Activated CD8-positive, alpha-beta memory T cell treated with anti-CD3 and anti-CD28 coated beads for 24 hours (primary cell): ENCODE results near the gene OR1F1.
A peak's percentile ranks its signal among the peaks of the same experiment; 100 is the strongest.
"Not testable (repeated sequence)": the region's sequence is repeated elsewhere in the genome, so short reads cannot be mapped to it uniquely, and the experiment has no call there.

Experiments
- DNase-seq: peaks from one replicate; pipeline ENCODE4 v3.0.0-alpha.2; 2020

Gene OR1F1

DNA sequence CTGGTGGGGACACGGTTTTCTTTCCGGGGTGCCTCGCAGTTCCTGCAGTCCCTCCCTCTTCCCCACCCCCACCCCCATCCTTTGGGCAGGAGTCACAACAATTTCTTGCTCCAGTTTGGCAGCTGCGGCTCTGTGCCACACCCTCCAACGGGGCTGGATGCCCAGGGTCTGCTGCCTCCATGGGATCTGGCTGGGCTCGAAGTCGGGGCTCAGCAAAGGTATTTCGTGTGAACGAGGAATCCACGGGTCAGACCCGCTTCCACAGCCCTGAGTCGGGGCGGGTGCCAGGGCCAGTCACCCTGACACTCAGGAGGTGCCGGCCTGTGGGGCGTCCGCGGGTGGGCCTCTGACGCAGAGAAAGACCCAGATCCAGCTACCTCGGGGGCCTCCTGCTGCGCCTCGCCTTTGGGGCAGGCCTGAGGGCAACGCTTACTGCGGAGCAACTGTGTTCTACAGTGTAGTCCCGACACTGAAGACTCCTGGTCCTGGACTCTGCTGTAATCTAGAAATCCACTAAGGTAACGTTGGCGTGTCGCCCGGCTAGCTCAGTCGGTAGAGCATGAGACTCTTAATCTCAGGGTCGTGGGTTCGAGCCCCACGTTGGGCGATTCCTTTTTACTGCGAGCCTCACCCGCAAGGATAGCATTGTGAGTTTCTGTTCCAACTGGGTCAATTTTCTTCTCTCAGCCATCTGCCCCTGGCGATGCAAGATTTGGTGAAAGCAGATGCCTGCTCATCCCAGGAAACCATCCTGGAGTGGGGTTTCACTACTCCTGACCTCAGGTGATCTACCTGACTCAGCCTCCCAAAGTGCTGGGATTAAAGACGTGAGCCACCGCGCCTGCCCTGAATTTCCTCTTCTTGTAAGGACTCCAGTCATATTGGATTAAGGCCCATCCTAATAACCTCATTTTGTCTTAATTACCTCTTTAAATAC, 12.6 kb upstream of the OR1F1 start:
- DNase-seq = peak; percentile 82

DNA sequence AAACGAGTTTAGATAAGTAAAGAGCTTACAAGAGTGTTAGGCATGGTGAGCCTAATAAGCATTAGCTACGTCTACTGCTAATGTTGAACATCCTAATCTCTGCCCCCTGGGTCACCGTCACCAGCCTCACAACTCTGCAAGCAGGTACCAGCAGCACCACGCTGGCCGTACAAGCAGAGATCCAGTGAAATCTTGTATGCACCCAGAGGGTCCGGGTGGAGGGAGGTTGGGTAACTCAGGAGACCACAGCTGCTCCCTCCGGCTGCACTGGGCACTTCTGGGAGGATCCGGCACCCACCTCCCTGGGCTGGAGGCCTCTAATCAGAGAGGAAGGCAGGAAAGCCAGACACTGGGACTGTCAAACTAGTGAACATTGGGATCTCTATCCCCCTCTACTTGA, 8.4 kb upstream of the OR1F1 start:
- no peak for DNase-seq

DNA sequence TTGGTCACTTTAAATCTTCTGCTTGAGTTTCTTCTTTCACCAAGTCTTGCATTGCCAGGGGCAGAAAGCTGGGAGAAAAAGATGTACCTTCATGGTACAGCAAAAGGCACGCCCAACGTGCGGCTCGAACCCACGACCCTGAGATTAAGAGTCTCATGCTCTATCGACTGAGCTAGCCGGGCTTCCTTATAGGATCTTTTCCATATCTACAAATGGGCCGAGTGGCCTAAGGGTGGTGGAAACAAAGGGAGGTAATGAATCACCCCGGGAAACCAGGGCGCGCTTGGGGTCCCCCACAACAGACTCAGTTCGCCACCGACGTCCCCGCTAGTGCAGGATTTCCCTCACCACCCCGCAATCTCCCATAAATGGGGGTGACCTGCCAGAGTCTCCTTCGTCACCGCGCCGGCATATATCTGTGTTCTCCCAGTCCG, 7.5 kb upstream of the OR1F1 start:
- no peak for DNase-seq

DNA sequence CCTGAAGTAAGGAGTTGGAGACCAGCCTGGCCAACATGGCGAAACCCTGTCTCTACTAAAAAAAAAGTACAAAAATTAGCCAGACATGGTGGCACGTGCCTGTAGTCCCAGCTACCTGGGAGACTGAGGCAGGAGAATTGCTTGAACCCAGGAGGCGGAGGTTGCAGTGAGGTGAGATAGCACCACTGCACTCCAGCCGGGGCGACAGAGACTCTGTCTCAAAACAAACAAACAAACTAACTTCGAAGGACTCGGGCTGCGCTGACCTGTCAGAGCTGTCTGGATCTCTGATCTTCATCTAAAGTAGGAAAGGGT, 5.8 kb upstream of the OR1F1 start:
- DNase-seq = not testable (repeated sequence)

DNA sequence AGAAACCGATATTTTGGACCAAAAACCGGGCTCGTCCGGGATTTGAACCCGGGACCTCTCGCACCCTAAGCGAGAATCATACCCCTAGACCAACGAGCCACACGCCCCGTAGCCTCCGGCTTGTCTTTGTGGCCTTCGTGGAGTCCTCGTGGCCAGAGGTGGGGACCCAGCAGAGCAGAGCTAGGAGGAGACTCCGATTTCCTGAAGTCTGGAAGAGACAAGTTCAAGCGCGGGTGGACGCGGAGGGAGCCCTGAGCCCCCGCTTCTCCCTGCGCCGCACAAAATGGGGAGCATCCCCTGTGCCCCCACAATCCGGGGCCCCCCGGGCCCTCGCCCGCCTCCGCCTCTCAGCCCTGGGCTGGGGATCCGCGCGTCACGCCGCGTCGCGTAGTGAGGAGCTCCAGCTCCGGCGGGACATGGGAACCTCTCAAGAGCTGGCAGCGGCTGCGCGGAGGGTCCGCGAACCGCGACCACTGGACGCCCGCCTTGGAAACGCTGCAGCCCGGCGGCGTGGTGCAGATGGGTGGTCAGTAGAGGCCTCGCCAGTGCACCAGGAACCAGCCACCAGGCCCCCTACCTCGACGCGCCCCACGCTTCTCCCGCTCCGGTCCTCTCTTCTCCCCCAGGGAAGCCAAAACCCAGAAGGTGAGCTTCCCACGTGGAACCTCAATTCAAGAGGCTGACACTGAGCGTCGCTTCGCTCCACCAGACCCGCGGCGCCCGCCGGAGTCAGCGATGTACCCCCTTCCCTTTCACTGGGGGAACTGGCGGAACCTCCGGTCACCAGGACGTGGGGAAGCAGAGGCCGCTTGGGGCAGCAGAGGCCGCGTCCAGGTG, 5.2 kb upstream of the OR1F1 start:
- DNase-seq = peak; percentile 91

DNA sequence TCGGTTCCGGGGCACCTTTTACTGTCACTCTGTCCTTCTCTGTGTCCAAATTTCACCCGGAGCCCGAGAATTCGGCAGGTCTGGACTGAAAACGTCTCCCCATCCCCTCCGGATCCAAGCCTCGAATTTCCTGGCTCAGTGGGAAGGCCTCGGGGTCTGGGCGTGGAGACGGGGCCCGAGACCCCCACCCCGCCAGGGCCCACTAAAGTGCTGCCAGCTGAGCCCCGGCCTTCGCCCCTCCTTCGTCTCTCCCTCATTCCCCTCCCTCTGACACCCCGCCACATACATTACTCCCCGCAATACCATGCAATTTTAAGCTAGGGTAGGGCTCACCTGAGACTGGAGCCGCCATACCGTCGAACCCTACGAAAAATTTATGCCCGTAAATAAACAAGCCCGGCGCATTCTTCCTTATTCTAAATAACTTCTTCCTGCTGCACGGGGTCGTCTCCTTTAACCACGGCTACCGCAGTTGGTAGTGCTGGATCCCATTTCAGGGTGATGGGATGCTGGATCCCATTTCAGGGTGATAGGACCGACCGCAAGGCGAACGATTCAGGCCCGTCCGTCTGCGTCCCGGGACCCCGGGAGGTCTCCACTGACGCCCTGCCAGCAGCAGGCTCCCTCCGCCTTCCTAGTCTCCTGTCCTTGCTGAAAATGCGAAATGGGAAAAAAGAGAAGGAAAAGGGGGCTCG, 4.4 kb upstream of the OR1F1 start:
- no peak for DNase-seq

DNA sequence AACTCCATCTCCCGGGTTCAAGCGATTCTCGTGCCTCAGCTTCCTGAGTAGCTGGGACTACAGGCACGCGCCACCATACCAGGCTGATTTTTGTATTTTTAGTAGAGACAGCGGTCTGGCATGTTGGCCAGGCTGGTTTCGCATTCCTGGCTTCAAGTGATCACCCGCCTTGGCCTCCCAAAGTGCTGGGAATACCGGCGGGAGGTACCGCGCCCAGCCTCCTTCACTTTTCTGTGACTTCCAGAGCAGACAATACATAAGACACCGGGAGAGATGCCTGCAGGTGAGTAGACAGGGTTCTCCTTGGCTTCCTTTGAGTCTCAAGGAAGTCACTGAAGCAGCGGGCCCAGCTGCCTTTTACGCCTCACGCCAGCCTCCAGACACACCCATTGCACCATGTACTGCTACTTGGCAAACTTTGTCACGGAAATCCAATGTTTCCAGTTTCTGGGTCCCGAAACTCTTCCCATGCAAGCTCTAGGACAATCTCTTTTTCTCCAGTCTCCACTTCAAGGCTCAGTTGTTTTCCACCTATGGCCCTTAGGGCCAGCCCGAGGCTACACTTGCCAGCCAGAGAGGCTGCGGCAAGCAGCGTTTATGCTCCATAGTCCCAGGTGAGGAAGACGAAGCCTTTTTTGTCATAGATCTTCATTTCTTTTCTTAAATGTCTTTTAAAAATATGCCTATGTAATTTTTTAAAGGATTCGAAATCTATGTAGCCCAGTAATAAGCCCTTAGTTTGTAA, 886 bp upstream of the OR1F1 start:
- DNase-seq = no peak

DNA sequence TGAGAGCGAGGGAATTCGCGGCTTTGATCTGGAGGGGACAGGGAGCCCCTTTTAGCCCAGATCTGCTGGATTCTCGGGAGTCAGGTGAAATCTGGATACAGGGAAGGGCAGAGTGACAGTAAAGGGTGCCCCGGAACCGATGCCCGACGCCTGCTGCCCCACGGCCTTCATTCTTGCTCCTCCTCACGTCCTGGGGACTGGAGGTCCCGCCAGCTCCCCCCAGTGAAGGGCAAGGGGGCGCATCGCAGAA, 596 bp downstream of the OR1F1 start:
- no peak for DNase-seq

DNA sequence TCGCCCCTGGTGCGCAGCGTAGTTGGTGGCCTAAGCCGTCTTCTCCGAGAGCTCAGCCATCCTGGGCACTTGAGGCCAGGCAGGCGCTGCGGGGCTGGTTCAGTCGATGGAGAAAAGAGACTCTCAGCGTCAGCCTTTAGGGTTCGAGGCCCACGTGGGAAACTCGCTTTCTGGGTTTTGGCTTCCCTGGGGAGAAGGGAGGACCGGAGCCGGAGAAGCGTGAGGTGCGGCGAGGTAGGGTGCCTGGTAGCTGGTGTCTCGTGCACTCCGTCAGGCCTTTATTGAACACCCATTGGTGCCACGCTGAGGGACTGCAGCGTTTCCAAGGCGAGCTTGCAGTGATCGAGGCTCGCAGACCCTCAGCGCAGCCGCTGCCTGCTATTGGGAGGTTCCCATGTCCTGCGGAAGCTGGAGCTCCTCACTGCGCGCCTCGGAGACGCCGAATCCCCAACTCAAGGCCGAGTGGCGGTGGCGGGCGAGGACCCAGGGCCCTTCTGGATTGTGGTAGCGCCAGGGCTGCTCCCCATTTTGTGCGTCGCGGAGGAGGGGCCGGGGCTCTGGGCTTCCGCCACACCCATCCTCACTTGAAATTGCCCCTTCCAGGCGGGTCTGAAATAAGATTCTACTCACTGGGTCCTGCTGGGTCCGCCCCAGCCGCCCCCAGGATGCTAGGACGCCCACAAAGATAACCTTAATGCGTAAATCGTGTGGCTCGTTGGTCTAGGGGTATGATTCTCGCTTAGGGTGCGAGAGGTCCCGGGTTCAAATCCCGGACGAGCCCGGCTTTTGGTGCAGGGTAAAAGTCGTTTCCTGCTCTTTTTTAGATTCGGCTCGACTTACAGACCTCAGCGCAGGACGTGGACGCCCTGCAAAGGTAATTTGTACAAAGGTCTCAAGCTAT, 1.2 kb downstream of the OR1F1 start:
- DNase-seq = peak; percentile 90

DNA sequence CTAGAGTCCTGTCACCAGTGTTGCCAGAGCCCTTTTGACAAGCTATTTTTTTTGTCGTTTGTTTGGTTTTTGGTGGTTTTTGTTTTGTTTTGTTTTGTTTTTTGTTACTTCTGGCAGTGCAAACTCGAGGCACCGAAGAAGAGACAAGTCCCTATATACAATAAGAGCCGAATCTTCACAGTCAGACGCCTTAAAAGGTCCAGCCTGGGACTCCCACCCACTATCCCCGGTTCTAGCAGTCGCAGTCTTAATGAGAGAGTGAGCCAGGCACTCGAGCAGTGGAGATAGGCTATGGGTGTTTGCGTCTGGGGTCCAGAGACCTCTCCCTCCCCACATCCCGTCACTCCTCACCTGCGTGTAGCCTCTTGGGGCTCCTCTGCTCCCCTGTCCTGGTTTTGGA, 1.9 kb downstream of the OR1F1 start:
- no peak for DNase-seq

DNA sequence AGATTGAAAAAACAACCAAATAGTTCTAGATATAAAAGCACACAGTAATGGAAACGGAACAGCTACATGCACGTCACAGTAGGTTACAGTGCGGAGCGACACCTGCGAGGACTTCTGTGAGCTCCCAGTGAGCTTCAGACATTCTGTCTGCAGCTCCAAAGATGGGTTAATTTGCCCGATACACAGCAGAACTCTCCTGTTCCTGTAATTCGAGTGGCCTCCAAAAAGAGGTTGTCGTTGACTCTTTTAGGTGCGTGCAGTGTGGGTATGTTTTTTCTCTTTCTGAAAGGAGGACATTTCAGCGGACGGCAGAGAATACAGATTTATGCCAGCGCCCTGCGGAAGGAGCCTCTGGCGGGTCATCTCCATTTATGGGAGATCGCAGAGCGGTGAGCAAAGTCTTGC, 2.9 kb downstream of the OR1F1 start:
- no peak for DNase-seq

DNA sequence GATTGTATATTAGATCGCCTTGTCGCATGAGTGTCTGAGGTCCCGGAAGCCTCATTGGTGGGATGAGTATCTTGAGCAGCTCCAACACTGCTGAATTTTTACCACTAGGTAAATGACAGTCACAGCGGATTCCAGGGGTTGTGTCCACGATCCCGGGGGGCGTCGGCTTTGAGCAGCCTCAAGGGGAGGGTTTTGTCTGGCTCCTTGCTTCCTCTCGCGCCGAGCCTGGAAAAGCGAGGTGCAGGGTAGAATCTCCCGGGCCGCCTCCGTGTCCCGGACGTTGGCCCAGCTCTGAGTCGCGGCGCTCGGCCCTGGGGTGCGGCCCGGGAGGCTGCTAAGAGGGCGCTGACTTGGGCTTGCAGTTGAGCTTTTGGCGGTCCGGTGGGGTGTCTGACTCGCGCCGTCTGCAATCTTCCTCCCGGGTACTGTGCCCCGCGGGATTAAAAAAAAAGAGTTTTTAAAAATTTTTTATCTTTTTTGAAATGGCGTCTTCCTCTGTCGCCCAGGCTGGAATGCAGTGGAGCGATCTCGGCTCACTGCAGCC, 4.5 kb downstream of the OR1F1 start:
- DNase-seq = no peak

DNA sequence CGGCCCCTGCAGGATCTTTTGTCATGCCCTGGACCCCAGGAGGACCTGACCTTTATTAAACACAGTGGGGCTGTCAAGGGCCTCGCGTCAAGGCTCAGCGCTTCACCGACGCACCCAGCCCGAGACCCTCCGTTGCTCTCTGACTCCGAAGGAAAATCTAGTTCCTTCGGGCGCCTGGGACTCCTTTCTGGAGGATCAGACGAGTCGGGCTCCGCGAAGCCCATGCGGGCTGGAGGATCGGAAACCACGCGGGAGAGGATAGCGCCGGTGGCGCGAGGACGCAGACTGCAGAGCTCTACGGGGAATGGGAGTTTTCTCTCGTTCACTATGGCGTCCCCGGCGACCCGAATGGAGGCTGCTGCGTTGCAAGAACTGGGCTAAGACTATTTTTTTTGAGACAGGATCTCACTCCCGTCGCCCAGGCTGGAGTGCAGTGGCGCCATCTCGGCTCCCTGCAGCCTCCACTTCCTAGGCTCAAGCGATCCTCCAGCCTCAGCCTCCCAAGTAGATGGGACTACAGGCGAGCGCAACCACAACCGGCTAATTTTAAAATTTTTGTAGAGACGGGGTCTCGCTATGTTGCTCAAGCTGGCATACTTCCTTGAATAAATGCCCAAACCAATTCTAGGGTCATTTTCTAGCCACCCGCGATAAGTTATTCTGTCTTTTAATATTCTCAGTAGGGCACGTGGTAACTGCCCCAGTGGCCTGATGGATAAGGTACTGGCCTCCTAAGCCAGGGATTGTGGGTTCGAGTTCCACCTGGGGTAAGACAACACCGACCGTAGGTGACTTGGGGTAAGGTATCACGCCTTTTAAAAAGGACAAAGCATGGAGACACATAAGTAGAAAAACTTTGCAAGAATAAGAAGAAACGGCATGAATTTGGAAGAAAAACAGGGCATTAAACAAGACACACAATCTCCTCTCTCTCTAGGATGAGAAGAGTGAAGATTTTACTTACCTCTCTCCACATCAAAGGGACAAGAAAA, 5.5 kb downstream of the OR1F1 start:
- no peak for DNase-seq

DNA sequence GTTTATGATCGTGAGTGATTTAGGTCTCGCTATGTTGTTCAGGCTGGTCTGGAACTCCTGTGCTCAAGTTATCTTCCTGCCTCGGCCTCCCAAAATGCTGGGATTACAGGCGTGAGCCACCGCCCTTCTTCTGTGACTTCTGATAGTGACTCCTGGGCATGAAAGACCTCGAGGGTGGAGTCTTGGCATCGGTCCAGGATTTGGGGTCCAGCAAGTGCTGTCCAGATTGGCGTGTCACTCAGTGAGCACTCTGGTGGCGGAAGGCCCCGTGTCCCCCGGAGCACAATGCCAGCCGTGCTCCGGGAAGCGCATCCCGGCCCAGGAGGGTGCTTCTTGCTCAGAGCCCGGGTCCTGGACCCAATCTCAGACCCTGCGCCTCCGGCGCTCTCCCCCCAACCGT, 6.8 kb downstream of the OR1F1 start:
- no peak for DNase-seq

DNA sequence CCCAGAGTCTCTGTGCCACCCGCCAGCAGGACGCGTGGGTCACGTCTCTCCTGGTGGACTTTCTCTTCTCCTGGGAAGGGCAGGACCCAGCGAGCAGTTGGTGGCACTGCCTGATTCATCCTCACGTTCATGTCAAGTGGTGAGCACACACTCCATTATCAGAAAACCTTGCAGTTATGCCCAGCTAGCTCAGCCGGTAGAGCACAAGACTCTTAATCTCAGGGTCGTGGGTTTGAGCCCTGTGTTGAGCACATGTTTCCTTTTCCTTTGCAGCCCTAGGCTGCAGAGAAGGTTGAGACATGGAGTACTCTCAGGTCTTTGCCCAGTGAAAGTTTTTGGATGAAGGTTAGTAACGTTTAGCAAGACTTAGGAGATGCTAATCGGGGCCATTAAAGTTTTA, 8.0 kb downstream of the OR1F1 start:
- no peak for DNase-seq

DNA sequence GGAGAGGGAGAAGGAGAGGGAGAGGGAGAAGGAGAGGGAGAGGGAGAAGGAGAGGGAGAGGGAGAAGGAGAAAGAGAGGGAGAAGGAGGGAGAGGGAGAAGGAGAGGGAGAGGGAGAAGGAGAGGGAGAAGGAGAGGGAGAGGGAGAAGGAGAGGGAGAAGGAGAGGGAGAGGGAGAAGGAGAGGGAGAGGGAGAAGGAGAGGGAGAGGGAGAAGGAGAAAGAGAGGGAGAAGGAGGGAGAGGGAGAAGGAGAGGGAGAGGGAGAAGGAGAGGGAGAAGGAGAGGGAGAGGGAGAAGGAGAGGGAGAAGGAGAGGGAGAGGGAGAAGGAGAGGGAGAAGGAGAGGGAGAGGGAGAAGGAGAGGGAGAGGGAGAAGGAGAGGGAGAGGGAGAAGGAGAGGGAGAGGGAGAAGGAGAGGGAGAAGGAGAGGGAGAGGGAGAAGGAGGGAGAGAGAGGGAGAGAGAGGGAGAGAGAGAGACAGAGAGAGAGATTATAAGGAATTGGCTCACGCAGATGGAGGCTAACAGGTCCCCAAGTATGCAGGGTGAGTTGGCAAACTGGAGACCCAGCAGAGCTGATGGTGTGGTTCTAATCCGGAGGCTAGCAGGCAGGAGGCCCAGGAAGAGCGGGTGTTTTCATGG, 9.8 kb downstream of the OR1F1 start:
- not testable (repeated sequence) for DNase-seq

DNA sequence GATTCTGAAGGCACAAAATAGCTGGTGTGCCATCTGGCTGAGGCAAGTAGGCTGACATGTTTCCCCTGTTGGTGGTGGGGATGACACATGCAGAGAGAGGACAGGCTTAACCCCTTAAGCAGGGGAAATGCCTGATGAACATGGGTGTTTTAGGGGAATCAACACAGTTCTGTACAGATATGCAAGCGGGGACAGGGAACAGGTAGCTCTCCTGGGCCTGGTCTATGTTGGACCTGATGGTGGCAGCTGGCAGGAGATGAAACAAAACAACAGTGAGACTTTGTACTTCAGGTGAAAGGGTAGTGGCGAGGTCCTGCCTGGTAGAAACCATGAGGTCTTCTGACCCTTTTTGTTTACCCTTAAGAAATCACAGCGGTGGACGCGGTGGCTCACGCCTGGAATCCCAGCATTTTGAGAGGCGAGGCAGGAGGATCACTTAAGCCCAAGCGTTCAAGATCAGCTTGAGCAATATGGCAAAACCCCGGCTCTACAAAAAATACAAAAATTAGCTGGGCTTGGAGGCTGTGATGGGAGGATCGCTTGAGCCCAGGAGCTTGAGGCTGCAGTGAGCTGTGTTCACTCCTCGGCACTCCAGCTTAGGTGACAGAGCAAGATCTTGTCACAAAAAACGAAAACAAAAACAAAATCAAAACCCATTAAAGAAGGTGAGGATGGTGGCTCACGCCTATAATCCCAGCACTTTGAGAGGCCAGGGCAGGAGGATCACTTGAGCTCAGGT, 10.5 kb downstream of the OR1F1 start:
- no peak for DNase-seq

DNA sequence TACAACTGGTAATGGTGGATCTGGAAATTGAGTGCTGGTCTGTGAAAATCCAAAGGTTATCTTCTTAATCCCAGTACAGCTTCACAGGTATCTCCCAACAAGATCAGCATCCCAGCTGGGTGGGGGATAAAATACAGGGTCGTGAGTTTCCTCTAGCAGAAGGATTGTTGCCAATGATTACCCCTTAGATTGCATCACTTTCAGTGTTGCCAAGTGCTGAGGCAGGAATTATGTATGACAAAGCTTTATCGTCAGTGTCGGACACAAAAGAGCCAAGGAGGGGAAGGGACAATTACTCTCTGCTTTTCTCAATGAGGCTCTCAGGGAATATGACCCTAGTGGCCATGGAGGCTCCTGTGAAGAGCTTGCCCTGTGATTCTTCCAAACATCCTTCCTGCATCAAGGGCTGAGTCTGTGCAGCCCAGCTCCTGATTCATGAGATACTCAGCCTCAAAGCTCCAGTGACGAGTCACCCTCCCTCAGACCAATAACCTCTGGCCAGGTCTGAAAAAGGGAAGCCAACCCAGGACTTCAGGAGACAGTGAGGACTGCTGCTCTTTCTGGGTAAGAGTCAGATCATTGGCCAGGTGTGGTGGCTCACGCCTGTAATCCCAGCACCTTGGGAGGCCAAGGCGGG, 15.0 kb downstream of the OR1F1 start:
- DNase-seq = no peak

DNA sequence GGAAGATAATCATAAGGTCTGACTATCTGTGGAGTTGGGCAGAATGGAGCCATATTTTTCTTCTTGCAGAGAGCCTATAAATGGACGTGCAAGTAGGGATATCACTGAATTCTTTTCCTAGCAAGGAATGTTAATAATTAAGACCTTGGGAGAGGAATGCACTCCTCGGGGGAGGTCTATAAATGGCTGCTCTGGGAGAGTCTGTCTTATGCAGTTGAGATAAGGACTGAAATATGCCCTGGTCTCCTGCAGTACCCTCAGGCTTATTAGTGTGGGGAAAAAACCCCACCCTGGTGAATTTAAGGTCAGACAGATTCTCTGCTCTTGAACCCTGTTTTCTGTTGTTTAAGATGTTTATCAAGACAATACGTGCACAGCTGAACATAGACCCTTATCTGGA, 17.9 kb downstream of the OR1F1 start:
- DNase-seq = not testable (repeated sequence)
